ENCODE data around the gene TFB1M. TPM values are rescaled to one million over a fixed set of nuclear protein-coding genes. Genes with fewer than 3 reads are reported as not detected.
"Not testable (repeated sequence)": the region's sequence is repeated elsewhere in the genome, so short reads cannot be mapped to it uniquely, and the experiment has no call there.

The TFB1M gene
- total RNA-seq: 10 to 100 TPM; 10.7 to 22.2 (median 16.8) TPM
- 10 to 100 TPM; 10.9 to 15.1 (median 12.6) TPM for polyA plus RNA-seq

DNA sequence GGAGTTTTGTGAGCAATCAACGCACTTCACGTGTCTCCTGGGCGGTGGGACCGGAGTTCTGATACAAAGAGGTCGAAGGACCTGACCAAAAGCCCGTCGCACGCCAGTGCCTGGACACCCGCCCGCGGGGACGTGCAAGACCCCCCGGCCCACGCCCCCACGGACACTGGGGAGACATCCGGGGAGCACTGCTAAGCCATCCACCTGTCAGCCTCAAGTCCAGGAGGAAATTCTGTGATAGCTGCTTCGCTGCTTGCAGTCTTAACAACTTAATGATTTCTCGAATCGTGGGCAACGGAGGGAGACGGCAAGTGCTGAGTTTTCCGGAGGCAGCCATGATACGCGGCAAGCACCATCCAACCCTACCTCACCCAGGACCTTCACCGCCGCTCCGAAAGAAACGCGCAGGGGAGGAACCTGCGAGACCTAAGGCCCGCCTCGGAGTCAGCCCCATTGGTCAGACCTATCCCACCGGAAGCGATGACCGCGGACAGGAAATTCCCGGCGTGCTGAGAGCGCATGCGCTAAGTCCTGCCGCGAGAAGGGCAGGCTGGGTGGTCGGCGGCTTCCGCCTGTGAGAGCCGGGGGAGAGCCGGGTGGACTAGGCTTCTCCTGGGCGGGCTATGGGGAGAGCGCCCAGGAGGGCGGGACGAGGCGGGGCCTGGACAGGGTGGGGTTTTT lies at the start of gene TFB1M:
Gene TFB1M (minus strand): TSS at position 393 of the 681 bp plus-strand sequence. CDS start 56 bp downstream, at position 337.
- H3K4me1 ChIP-seq: peaks cover 0 to 20% (median 4%) of the 10 kb centered on the region in 4 donors
- no peaks in the 10 kb centered on the region for H3K9me3 ChIP-seq
- peak within 1 kb of the TSS; percentile 59 to 83 (median 76) for H3K4me3 ChIP-seq
- TF ChIP-seq, protein P1, sequence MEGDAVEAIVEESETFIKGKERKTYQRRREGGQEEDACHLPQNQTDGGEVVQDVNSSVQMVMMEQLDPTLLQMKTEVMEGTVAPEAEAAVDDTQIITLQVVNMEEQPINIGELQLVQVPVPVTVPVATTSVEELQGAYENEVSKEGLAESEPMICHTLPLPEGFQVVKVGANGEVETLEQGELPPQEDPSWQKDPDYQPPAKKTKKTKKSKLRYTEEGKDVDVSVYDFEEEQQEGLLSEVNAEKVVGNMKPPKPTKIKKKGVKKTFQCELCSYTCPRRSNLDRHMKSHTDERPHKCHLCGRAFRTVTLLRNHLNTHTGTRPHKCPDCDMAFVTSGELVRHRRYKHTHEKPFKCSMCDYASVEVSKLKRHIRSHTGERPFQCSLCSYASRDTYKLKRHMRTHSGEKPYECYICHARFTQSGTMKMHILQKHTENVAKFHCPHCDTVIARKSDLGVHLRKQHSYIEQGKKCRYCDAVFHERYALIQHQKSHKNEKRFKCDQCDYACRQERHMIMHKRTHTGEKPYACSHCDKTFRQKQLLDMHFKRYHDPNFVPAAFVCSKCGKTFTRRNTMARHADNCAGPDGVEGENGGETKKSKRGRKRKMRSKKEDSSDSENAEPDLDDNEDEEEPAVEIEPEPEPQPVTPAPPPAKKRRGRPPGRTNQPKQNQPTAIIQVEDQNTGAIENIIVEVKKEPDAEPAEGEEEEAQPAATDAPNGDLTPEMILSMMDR (IDR thresholded peaks at IDR 0.05): no peak
- peak; percentile 90 to 96 (median 94) for TF ChIP-seq POLR2AphosphoS5 (IDR thresholded peaks at IDR 0.05)
- TF ChIP-seq POLR2A (IDR thresholded peaks at IDR 0.05): peak; percentile 56 to 73
- TF ChIP-seq EP300 (IDR thresholded peaks at IDR 0.05): peak in 2 of 4 donors; percentile 9 to 17
- peak within 1 kb of the TSS; percentile 83 to 91 (median 88) for H3K27ac ChIP-seq
- DNase-seq: peak; percentile 99
- peaks cover 0 to 15% (median 1%) of the 10 kb centered on the region in 4 donors for H3K36me3 ChIP-seq
- H3K27me3 ChIP-seq: no peaks in the 10 kb centered on the region
- intact Hi-C loops (cut with DNase I): loop anchor here (5.0 to 10.0 kb wide), 3 partner anchors 37 to 1463 kb away; partner anchors contain the start of gene ARID1B
- 0 to 1% methylated on average over 52 of the region's 52 CpGs for WGBS, 2 donors

DNA sequence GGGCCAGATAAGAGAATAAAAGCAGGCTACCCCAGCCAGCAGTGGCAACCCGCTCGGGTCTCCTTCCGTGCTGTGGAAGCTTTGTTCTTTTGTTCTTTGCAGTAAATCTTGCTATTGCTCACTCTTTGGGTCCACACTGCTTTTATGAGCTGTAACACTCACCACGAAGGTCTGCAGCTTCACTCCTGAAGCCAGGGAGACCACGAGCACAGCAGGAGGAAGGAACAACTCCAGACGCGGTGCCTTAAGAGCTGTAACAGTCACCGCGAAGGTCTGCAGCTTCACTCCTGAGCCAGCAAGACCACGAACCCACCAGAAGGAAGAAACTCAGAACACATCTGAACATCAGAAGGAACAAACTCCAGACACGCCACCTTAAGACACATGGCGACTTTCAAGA lies 49.7 kb upstream of the TFB1M start:
- H3K36me3 ChIP-seq; H3K4me3 ChIP-seq; H3K4me1 ChIP-seq; H3K9me3 ChIP-seq; H3K27ac ChIP-seq; DNase-seq; intact Hi-C loops (cut with DNase I); H3K27me3 ChIP-seq: not testable (repeated sequence)
- WGBS, 2 donors: 67 to 91% methylated on average over 12 of the region's 12 CpGs

DNA sequence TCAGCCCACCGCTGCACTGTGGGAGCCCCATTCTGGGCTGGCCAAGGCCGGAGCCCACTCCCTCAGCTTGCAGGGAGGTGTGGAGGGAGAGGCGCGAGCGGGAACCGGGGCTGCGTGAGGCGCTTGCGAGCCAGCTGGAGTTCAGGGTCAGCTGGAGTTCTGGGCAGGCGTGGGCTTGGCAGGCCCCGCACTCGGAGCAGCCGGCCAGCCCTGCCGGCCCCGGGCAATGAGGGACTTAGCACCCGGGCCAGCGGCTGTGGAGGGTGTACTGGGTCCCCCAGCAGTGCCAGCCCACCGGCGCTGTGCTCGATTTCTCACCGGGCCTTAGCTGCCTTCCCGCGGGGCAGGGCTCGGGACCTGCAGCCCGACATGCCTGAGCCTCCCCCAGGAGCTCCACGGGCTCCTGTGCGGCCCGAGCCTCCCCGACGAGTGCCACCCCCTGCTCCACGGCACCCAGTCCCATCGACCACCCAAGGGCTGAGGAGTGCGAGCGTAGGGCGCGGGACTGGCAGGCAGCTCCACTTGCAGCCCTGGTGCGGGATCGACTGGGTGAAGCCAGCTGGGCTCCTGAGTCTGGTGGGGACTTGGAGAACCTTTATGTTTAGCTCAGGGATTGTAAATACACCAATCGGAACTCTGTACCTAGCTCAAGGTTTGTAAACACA lies 48.8 kb upstream of the TFB1M start:
- DNase-seq; H3K27me3 ChIP-seq; H3K36me3 ChIP-seq; H3K9me3 ChIP-seq; H3K4me1 ChIP-seq; H3K27ac ChIP-seq; H3K4me3 ChIP-seq; intact Hi-C loops (cut with DNase I): not testable (repeated sequence)
- WGBS, 2 donors: 96 to 97% methylated on average over 39 of the region's 39 CpGs

DNA sequence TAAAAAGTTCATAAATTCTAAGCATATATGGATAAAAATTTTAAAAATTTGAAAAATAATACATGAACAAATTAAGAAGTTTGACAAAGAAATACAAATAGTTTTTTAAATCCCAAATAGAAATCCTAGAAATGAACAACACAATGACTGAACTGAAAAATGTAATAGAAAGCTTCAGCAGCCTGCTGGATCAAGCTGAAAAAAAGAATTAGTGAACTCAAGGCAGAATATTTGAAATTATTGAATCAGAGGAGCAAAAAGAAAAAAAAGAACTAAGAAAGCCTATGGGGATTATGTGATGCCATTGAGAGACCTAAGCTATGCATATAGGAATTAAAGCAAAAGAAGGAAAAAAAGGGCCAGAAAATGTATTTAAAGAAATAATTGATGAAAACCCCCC lies 39.9 kb upstream of the TFB1M start:
- no peak overlapping the region for H3K4me3 ChIP-seq
- TF ChIP-seq EP300 (IDR thresholded peaks at IDR 0.05): no peak
- TF ChIP-seq, protein P1 (IDR thresholded peaks at IDR 0.05): no peak
- no peak for TF ChIP-seq POLR2AphosphoS5 (IDR thresholded peaks at IDR 0.05)
- TF ChIP-seq POLR2A (IDR thresholded peaks at IDR 0.05): no peak
- peaks cover 0 to 20% (median 0%) of the 10 kb centered on the region in 4 donors for H3K9me3 ChIP-seq
- H3K27ac ChIP-seq: no peak overlapping the region
- no peaks in the 10 kb centered on the region for H3K36me3 ChIP-seq
- H3K4me1 ChIP-seq: no peaks in the 10 kb centered on the region
- intact Hi-C loops (cut with DNase I): no loop called here
- DNase-seq: no peak
- no peaks in the 10 kb centered on the region for H3K27me3 ChIP-seq

DNA sequence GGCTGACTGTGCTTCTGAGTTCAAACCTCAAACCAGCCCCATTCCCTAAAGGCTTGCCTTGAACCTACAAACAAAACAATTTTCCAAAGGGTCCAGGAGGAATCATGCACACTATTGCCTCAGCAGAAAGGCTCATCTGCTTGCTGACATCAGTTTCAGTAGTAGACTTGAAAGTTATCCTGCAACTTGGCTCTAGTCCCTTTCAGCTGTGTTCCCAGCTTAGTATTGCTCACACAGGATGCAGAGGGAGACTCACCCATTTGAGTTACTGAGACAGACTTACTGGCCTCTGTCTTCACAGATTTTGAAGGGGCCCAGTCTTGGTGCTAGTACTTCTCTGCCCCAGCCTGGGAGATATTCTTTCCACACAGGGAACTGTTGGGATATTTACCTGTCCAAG lies 38.5 kb upstream of the TFB1M start:
- TF ChIP-seq EP300 (IDR thresholded peaks at IDR 0.05): no peak
- no peak overlapping the region for H3K27ac ChIP-seq
- H3K9me3 ChIP-seq: peaks cover 0 to 20% (median 0%) of the 10 kb centered on the region in 4 donors
- intact Hi-C loops (cut with DNase I): no loop called here
- H3K4me3 ChIP-seq: no peak overlapping the region
- H3K36me3 ChIP-seq: no peaks in the 10 kb centered on the region
- no peak for DNase-seq
- H3K27me3 ChIP-seq: no peaks in the 10 kb centered on the region
- H3K4me1 ChIP-seq: no peaks in the 10 kb centered on the region

DNA sequence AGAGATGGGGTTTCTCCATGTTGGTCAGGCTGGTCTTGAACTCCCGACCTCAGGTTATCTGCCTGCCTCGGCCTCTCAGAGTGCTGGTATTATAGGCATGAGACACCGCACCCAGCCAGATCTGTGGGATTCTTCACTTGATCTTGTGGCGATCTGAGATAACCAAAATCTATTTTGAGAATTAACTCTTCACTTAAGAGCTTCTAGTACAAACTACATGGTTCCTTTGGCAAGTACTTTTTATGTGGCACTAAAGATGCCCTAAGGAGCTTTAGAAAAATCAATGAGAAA lies 37.8 kb upstream of the TFB1M start:
- intact Hi-C loops (cut with DNase I): no loop called here
- no peak overlapping the region for H3K27ac ChIP-seq
- H3K36me3 ChIP-seq: no peaks in the 10 kb centered on the region
- no peaks in the 10 kb centered on the region for H3K27me3 ChIP-seq
- no peak overlapping the region for H3K4me3 ChIP-seq
- DNase-seq: no peak
- 85 to 86% methylated on average over 4 of the region's 4 CpGs for WGBS, 2 donors
- no peaks in the 10 kb centered on the region for H3K4me1 ChIP-seq
- TF ChIP-seq POLR2AphosphoS5 (IDR thresholded peaks at IDR 0.05) (no peak), POLR2A (IDR thresholded peaks at IDR 0.05) (no peak), EP300 (IDR thresholded peaks at IDR 0.05) (no peak)
- TF ChIP-seq, protein P1 (IDR thresholded peaks at IDR 0.05): no peak
- H3K9me3 ChIP-seq: peaks cover 0 to 20% (median 2%) of the 10 kb centered on the region in 4 donors
